Measurements from ENCODE around the gene PILRB.
"Not testable (repeated sequence)": the region's sequence is repeated elsewhere in the genome, so short reads cannot be mapped to it uniquely, and the experiment has no call there.

Gene PILRB

DNA sequence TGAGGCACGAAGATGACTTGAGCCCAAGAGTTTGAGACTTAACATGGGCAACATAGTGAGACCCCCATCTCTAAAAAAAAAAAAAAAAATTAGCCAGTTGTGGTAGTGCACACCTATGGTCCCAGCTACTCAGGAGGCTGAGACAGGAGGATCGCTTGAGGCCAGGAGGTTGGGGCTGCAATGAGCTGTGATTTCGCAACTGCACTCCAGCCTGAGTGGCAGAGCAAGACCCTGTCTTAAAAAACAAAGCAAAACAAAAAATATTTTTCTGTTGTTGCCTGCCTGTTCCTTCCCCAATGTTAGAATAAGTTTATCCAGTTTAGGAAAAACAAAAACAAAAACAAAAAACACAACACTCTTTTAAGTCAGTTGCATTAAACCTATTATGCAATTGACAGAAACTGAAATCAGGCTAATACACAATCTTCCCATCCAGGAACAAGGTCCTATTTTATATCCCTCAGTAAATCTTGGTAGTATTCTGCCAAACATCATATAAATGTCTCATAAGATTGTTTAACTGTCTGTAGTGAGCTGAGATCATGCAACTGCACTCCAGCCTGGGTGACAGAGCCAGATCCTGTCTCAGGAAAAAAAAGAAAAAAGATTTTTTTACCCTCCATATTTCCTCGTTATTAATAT, 20.3 kb downstream of the PILRB start:
- no peak for DNase-seq

GRCh38 chr7:100380196-100380595, 22.3 kb downstream of the PILRB start:
- no peak for DNase-seq

- DNase-seq = not testable (repeated sequence)
Measured at GRCh38 chr7:100381531-100382233, 23.8 kb downstream of the PILRB start.

GRCh38 chr7:100382234-100382853, 24.4 kb downstream of the PILRB start:
- DNase-seq = not testable (repeated sequence)

- DNase-seq = no peak
Measured at GRCh38 chr7:100384628-100385294, 26.8 kb downstream of the PILRB start.

- DNase-seq = no peak
Measured at GRCh38 chr7:100386940-100387339, 29.0 kb downstream of the PILRB start.

GRCh38 chr7:100387695-100388094, 29.8 kb downstream of the PILRB start:
- DNase-seq = no peak

DNA sequence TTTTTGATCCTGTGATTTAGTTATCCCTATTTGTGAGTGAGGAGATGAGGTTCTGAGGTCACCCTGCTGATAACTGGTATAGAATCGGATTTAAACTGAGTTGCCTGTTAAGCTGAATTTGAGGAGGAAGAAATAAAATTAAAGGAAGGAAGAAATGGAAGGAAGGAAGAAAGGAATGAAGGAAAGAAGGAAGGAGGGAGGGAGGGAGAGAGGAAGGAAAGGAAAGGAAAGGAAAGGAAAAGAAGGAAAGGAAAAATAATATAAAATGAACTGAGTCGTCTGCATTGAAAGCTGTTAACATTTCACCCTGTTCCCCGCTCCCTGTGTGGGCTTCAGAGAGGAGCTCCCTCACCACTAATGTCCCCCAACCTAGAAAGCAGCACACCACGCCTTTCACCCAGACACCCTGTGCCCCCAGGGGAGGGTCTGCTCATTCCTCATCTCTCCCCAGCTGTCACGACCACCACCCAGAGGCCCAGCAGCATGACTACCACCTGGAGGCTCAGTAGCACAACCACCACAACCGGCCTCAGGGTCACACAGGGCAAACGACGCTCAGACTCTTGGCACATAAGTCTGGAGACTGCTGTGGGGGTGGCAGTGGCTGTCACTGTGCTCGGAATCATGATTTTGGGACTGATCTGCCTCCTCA, 31.6 kb downstream of the PILRB start:
- no peak for DNase-seq

- DNase-seq = no peak
Measured at GRCh38 chr7:100390286-100391009, 32.5 kb downstream of the PILRB start.

DNA sequence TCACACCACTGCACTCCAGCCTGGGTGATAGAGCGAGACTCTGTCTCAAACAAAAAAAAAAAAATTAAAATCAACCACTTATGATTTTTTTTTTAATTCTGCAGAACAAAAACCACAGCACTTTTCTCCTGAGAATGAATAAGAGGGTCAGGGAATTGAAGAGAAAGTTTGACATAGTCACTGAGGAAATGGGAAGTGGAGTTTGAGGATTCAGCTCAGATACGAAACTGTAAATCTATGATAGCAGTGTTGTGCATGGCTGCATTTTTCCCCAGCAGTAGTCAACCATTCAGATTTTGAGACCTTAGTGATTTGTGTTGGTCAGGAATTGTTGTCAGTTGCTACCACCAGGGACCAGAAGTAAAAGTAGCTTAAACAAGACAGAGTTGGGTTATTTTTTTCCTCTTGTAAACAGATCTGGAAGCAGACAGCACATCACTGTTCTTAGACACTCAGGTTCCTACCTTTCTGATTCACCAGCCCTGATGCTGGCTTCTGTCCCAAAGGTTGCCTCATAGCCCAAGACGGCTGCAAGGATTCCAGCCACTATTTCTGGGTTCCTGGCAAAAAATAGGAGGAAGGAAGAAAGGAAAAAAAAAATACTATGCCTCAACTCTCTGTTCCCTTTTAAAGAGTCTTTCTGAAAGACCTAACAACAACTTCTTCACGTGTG, 35.5 kb downstream of the PILRB start:
- no peak for DNase-seq

- no peak for DNase-seq
Measured at GRCh38 chr7:100394077-100394476, 36.2 kb downstream of the PILRB start.

GRCh38 chr7:100396421-100396982, 38.6 kb downstream of the PILRB start:
- DNase-seq = no peak

DNA sequence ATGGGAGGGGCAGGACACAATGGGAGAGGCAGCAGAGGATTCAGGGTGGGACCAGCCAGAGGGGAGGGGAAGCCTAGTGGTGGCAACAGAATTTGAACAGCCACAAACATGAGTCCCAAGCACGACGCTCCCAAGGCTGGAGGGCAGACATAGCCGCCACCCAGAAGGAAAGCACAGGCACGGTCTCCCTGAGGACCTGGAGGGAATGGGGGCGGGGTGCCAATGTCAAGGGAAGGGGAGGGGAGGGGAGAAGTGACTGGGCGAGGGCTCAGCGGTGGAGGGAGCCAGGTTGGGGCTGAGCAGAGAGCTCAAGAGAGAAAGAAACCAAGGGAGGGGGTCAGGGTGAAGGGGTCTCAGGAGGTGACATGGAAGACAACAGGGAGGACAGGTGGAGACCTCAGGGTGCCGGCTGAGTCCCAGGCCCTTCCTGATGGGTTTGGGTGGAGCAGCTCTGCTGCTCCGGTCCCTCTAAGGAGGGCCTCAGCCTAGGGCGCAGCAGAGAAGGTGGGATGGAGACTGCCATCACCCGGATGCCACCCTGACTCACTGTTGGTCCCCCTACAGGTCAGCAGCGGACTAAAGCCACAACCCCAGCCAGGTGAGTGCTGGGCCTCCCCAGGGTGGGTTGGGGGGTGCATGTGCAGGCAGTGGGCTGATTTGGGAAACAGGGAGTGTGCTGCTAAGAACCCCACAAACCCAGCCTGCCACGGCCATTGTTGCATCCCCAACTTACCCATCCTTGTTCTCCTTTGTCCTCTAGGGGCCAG, 39.6 kb downstream of the PILRB start:
- DNase-seq = no peak

- DNase-seq = no peak
Measured at GRCh38 chr7:100398239-100398638, 40.3 kb downstream of the PILRB start.

GRCh38 chr7:100400041-100400440, 42.1 kb downstream of the PILRB start:
- DNase-seq = no peak

DNA sequence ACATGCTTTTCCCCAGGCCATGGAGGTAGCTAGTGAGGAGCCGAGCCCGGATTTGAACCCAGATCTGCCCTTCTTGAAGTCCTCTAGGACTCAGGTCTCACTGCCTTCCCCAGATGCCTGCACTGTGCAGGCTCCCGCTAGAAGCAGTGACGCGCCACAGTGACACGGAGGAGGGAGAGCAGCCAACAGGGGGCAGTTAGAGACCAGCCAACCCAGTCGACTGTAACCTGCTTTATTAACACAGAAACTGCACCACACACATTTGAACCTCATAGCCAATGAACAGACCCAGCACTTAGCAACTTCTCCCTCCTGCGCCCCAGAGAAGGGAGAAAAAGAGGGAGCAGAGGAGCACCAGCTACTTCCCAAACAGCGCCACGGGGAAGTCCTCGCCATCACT, 42.7 kb downstream of the PILRB start:
- no peak for DNase-seq

GRCh38 chr7:100401811-100402210, 43.9 kb downstream of the PILRB start:
- no peak for DNase-seq

DNA sequence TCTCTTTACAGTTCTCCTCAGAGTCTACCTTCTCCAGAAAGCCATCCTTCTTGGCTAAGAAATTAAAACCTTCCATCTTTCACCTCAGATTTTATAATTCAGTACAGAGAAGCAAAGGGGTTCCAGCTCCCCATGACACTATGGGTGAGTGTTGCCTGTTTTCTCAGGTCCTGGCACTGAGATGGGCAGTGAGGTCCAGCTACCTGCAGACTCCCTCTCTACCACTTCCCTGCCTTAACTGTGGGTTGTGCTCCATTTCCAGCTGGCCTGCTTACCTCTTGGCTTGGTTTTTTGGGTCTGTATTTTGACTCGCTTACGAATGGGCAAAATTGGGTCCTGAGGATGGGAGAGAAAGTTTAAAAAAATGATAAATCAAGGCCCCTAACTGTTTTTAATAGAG, 44.3 kb downstream of the PILRB start:
- no peak for DNase-seq

GRCh38 chr7:100406767-100407166, 48.9 kb downstream of the PILRB start:
- no peak for DNase-seq

GRCh38 chr7:100407285-100408180, 49.6 kb downstream of the PILRB start:
- DNase-seq = no peak

Data from GOT3 (cell line).